ENCODE data around the gene S100A13.
"Not testable (repeated sequence)": the region's sequence is repeated elsewhere in the genome, so short reads cannot be mapped to it uniquely, and the experiment has no call there.

S100A13 gene

DNA sequence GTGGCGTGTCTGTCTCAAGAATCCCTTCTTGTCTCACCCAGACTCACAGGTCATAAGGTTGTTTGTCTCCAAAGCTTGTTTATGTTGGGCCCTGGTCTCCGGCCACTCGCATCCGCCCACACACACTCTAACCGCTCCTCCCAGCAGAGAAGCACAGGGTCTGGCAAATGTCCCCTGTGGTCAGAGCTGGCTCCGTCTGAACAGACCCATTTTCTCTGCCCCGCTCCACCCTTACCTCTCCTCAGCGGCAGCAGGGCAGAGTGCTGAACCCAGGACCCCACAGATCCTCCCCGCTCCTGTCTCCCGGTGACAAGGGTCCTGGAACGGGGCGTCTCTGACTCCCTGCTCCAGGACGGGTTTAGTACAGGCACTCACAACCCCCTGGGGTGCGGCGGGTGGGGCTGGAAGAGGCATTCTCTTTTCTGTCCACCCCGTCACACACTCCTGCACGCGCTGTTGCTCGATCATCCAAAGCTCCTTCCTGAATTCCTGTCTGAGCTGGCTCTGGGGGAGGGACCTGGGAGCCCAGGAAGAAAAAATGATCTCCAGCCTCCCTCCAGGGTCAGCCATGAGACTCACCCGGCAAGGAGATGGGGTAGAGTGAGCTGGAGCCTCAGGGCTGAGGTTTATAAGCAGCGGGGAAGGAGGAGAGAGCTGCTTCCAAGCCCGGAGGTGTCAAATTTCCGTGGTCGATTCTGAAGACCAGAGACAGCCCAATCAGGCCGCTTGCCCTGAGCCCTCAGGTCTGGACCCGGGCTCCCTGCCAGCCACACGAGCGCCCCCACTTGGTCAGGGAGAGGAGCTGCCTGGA, at the start of gene S100A13:
Gene S100A13, minus strand, starts transcription at position 602 of the 811 bp plus-strand sequence. CDS start 1,033 bp downstream, outside the sequence.
- DNase-seq (ENCODE audit: low read depth in 2 of 2): no peak

DNA sequence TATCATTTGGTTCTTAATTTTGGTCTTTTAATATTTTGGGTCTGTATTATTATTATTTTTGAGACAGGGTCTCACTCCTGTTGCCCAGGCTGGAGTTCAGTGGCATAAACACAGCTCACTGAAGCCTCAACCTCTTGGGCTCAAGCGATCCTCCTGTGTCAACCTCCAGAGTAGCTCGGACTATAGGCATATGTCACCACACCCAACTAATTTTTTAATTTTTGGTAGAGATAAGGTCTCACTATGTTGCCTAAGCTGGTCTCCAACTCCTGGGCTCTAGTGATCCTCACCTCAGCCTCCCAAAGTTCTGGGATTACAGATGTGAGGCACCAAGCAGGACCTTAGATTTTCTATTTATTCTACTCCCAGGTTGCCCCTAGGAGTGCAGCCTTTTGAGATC, 46.2 kb upstream of the S100A13 start:
- DNase-seq (ENCODE audit: low read depth in 2 of 2): no peak

DNA sequence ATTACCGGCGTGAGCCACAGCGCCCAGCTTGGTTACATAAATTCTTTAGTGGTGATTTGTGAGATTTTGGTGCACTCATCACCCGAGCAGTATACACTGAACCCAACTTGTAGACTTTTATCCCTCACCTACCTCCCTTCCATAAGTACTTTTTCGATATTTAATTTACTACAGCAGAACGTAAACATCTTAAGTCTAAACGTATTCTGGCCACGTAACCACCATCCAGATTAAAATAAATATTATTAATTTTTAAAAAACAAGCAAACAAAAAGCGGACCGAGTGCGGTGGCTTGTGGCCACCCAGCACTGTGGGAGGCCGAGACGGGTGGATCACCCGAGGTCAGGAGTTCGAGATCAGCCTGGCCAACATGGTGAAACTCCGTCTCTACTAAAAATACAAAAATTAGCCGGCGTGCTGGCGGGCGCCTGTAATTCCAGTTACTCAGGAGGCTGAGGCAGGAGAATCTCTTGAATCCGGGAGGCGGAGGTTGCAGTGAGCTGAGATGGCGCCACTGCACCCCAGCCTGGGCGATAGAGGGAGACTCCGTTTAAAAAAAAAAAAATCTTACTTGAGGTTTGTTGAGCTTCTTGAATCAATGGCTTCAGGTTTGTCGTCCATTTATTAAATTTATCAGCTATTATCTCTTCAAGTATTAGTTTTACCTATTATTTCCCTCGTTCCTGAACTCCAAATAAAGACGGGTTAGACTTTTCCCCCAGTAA, 44.5 kb upstream of the S100A13 start:
- DNase-seq (ENCODE audit: low read depth in 2 of 2): not testable (repeated sequence)

DNA sequence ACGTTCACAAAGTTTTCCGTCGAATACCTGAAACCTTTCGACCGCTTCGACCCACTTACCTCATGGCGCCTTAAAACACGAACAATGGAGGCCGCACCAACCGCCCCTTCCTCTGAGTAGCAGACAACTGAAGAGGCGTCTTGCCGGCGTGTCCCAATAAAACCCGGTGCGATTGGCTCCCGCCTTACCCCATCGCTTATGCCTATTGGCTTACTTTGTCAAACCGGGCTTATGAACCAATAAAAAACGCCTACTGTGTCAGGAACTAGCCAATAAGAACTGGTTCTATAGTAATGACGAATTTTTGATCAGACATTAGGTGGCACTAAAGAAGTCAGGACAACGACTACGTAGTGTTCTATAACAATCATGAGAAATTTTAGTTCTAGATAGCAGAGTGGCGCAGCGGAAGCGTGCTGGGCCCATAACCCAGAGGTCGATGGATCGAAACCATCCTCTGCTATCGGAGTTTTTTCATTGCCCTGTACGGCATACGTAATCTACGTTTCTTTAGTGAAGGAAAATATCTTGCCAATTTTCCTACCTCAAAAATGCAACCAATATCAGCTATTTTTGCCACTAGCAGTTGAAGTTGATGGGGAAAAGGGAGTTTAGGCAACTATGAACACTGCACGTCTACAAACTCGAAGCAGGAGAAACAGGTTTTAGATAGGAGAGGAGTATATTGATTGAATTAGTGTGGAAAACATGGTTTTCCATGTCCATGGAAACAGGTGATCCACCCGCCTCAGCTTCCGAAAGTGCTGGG, 43.7 kb upstream of the S100A13 start, which contains the start of gene ILF2:
Gene ILF2, minus strand, starts transcription at position 135 of the 769 bp plus-strand sequence. Its CDS starts 71 bp downstream, at position 64.
- DNase-seq (ENCODE audit: low read depth in 2 of 2): peak; percentile 91 to 94

DNA sequence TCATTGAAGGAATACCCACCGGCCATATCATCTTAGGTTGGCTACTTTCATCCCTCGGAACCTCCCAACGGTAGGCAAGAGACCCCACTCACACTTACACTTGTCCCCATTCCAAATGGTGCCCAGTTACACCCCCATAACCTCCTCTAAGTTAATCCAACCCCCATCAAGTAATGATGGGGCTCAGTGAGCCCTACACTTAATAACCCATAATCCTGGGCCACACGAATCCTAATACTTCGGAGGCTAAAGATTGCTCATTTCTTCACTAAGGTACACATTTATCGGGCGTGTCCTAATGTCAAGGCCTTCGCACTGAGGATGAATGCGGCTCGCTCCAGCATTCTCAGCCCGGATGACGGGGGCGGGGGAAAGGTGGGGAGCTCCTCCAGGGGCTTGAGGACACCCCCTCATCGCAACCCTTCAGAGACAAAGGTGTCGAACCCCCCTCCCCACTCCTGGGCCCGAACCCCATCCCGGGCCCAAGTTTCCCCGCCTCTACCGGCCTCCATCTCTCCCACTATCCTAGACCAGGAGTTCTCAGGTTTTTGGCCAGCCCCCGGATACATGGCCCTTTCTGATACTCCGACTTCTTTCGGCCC, 43.1 kb upstream of the S100A13 start:
- no peak for DNase-seq (ENCODE audit: low read depth in 2 of 2)

DNA sequence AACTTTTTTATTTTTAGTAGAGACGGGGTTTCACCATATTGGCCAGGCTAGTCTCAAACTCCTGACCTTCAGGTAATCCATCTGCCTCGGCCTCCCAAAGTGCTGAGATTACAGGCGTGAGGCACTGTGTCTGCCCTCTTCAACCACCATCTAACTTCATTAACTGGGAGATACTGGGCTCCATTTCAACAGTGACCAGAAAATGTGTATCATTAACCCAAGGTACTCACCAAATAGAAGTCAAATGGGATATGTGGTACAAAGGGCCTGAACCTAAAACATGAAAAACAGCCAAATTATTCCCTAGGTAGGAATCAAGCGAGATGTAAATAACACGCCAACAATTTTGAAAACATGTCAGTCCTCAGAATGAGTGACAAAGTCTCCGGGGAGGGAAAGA, 42.3 kb upstream of the S100A13 start:
- no peak for DNase-seq (ENCODE audit: low read depth in 2 of 2)

DNA sequence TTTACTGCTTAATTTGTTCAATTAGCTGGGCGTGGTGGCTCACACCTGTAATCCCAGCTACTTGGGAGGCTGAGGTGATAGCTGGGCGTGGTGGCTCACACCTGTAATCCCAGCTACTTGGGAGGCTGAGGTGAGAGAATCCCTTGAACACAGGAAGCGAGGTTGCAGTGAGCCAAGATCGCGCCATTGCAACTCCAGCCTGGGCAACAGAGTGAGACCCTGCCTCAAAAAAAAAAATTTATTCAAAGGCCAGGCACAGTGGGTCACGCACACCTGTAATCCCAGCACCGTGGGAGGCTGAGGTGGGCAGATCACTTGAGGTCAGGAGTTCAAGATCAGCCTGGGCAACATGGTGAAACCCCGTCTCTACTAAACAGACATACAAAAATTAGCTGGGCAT, 41.4 kb upstream of the S100A13 start:
- not testable (repeated sequence) for DNase-seq (ENCODE audit: low read depth in 2 of 2)

DNA sequence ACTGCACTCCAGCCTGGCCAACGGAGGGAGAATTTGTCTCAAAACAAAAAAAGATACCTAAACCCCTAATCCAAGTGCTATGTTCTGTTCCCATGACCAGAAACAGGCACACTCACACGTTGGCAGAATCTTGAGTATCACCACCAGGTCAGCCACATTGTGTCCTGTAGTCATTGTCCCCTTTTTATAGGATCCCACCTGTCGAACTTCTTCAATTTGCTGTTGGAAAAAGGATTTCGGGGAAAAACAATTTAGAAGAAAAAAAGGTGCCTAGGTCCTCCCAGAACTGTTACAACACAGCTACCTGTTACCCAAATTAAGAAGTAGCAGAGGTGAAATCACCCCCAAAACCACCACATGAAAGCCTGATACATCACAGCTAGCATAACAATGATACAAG, 40.1 kb upstream of the S100A13 start:
- no peak for DNase-seq (ENCODE audit: low read depth in 2 of 2)

DNA sequence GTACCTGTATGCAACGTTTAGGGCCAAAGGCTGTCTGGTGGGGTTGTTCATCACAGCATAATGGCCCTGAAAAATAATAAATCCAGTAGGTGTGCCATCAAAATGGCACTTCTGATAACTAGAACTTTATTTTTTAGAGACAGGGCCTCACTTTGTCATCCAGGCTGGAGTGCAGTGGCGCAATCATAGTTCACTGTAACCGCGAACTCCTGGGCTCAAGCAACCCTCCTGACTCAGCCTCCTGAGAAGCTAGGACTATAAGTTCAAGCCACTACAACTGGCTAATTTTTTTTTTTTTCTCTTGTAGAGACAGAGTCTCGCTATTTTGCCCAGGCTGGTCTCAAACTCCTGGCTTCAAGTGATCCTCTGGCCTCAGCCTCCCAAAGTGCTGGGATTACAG, 35.9 kb upstream of the S100A13 start:
- DNase-seq (ENCODE audit: low read depth in 2 of 2): no peak

DNA sequence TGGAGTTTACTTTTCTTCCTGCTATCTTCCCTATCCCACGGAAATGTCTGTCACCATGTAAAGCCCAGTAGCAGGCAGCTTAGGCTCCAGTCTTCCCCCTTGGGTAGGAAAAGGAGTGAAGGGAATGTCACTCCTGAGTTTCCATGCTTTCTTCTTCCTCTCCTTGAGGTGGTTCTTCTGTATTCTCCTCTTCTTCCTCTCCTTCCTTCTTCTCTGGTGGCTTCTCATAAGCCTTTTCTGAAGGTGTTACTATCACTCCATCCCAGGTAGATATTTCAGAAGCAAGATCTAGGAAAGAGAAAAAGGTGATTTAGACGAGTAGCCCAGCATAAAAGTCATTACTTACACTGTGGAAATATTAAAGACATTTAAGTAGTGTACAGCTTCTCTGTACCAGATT, 35.0 kb upstream of the S100A13 start:
- no peak for DNase-seq (ENCODE audit: low read depth in 2 of 2)

DNA sequence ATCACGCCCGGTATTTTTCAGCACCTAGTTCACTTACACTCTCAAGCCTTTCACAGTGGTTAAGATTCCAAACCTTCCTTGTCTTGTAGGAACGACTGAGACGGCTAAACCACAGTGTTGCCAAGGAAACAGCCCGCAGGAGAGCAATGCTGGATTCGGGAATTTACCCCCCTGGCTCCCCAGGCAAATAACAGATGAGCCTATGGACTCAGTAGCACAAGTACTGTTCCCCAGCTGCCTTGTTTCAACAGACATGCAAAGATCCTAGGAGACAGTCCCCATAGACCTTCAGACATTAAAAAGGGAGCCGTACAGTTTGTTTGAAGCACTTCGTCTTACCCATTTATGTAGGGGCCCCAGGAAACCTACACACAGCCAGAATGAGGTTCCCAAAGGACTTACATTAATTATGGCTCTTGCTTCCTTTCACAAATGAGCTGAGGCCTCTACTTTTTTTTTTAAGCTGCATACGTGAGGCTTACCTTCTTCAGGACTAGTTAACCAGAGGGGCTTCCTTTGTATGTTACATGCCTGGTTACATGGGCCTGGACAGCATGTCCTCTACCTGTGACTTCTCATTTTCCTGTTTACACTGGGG, 33.9 kb upstream of the S100A13 start:
- DNase-seq (ENCODE audit: low read depth in 2 of 2): no peak

DNA sequence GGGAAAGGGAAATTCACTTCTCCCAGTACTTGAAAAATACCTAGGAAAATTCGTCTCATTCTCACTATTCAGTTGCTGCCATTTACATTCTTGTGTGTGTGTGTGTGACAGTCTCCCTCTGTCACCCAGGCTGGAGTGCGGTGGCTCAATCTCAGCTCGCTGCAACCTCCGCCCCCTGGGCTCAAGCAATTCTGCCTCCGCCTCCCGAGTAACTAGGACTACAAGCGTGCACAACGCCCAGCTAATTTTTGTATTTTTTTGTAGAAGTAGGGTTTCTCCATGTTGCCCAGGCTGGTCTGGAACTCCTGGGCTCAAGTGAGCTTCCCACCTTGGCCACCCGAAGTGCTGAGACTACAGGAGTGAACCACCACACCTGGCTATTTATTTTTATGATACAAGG, 32.4 kb upstream of the S100A13 start:
- no peak for DNase-seq (ENCODE audit: low read depth in 2 of 2)

DNA sequence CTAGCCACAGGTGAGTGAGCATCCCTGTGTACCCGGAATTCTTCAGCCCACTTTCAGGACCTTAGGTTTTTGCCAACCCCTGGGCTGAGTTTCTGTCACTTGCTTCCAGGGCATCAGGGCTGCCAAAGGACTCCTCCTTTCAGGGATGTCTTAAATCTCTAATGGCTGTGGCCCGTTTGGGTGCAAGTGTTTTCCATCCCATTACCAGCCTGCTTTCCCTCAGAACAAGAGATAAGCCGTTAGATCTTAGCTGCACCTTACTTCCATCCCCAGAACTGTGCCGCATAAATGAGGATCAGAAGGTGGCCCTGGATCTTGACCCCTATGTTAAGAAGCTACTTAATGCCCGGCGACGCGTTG, 31.9 kb upstream of the S100A13 start:
- DNase-seq (ENCODE audit: low read depth in 2 of 2): no peak

DNA sequence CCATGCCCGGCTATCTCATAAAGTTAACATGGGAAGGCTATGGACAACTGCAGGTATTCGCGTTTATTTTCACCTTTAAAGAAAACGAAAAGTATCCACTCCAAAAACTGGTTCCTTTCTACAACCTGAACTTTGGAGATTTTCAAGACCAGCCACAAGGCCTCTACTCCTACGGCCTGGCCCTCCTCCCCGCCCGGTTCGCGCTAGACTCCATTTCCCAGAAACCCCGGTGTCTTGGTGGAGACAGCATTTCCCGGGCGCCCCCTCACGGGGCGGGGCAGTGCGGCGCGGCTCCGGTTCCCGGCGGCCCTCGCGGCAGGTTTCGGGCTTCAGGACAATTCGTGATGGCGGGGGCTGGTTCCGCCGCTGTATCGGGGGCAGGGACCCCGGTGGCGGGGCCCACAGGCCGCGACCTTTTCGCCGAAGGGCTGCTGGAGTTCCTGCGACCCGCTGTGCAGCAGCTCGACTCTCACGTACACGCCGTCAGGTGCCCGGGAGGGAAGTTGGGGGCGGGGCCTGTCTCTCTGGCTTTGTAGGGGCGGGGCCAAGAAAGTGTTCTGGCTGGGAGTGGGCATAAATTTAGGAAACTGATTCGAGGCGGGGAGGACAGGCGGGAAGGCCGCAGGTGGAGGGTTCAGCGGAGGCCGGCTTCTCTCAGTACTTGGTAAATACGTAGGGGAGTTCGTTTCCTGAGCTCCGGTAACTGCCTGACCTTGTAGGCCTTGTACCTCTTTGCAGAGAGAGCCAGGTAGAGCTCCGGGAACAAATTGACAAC, 31.3 kb upstream of the S100A13 start, which contains the start of gene SNAPIN:
Gene SNAPIN, plus strand, starts transcription at position 304 of the 775 bp plus-strand sequence. Its CDS starts 41 bp downstream, at position 345.
- DNase-seq (ENCODE audit: low read depth in 2 of 2): peak; percentile 65 to 84

DNA sequence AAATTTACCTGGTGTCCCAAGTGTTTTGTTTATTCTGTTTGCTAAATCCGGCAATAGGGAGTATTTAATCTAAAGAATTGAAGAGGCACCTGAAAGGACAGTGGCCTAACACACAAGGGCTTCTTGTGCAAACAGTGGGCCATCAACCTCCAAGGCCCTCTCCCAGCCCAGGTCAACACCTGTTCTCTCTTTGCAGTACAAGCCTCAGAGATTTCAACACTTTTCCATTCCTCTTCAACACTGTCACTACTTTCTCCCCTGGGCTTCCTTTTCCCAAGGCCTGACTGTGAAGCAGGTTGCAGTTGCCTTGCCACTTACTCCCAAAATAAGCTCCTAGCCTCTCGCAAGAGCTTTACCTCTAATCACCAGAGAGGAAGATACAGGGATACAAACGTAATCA, 28.0 kb upstream of the S100A13 start:
- no peak for DNase-seq (ENCODE audit: low read depth in 2 of 2)

DNA sequence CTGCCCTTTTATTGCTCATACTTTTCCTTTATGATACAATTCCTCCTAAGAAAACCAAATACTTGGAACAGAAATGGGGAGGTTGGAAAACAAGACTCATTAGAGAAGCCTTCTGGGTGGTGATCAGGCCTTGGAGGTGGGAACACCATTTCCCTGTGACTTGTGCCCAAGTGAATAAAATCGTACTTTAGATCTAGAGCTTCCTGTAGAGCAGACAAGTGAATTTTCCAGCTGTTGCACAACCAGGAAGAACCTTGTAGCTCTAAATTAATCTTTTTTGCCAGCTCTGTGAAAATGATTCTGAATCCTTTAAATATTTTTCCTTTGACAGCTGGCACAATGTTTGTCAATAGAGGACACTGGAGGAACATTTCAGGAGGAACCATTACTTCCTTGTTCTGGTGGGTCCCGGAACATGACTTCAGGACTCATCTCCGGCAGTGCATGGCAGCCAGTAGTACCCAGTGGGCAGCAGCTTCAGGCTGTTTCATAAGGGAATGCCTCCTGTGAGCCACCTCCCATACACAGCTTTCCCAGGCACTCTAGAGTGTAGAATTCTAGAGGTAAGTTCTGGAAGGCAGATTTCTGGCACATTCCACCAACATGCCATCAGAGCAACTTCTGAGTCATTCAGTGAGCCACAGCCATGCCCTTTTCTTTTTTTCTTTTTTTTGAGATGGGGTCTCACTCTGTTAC, 25.6 kb upstream of the S100A13 start:
- DNase-seq (ENCODE audit: low read depth in 2 of 2): no peak

DNA sequence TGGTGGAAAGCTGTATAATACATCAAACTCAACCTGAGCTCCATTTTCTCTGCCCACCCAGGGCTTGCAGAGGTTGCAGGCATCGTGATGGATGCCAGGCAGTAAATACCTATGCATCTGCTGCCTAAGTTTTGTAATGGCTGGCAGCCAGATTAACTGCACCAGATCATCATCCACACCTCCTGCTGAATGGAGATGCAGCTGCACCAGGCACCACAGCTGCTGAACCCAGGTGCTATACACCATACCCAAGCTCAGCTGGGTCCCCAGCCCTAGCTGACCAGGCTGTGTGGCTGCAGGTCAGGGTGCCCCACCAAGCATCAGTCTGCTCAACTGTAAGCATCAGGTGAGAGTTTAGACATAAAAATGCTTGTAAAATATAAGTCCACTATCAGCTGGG, 24.5 kb upstream of the S100A13 start:
- no peak for DNase-seq (ENCODE audit: low read depth in 2 of 2)

DNA sequence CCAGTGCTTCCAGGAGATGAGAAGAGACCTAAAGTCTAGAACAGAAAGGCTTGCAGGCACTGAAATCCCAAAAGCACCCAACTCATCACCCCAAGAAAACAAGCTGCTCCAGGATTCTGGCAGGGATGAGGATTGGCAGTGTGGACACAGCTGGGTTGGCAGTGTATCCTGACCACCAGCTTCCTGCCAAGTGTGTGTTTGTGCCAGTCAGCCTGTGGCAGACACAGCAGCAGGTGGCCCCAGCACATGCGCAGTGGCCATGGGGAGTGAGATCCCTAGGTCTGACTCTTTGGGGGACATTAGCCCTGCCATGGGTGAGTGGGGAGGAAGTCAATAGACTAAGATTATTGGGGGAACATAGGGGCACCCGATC, 22.5 kb upstream of the S100A13 start:
- DNase-seq (ENCODE audit: low read depth in 2 of 2): no peak

DNA sequence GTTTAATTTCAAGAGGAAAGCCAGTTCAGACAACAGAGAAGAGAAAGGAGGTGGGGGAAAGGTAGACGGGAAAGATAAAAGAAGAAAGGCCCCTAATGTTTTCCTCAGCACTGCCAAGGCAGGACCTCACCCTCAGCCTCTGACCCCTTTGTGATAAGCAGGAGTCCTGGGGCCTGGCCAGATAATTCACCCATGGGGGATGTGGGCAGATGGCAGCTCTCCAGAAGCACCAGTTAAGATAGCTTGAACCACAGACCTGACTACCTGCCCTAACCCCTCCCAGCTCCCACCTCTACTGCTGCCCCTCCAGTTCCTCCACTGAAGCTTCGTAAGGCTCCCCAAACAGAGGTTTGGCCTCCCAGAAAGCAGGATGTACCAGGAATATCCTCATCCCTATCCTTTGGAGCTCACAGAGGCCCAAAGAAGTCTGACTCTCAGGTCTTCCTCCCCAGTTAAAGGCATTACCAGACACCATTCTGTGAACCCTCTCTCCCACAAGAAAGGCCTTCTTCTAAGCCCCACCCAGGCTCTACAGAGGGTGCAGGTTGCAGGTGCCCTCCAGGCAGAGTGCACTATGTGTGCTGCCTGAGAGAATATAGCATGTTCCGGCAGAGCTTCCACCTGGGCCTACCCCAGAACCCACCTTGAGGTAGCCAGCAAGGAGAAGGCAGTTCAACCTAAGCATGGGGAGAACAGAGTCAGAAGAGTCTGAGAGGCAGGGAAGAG, 22.0 kb upstream of the S100A13 start:
- no peak for DNase-seq (ENCODE audit: low read depth in 2 of 2)

Measured in stimulated activated CD4-positive, alpha-beta T cell treated with anti-CD3 and anti-CD28 coated beads, Interleukin-1b, Interleukin-23, amount 100 ng/mL, for 1 hour (primary cell).